Measurements from ENCODE around the gene RTN4R. TPM values are rescaled to one million over a fixed set of nuclear protein-coding genes. Genes with fewer than 3 reads are reported as not detected.

RTN4R gene
- total RNA-seq, 4 donors from 2014 or later: 1.8 to 2.2 TPM; not detected in 2

GRCh38 chr22:20222764-20223420, 45.2 kb downstream of the RTN4R start:
- H3K27ac ChIP-seq (replicated peaks in 1 of 4): no peak overlapping the region
- H3K27me3 ChIP-seq: no peaks in the 10 kb centered on the region
- no peaks in the 10 kb centered on the region for H3K9me3 ChIP-seq
- no peak for DNase-seq (ENCODE audit: extremely low spot score)
- peaks cover 6 to 22% (median 17%) of the 10 kb centered on the region in 4 donors for H3K4me1 ChIP-seq
- TF ChIP-seq POLR2A (IDR thresholded peaks at IDR 0.05; ENCODE audit: low read depth) (no peak), EP300 (IDR thresholded peaks at IDR 0.05) (no peak)
- 89% methylated on average over 3 of the region's 7 CpGs for WGBS
- no peaks in the 10 kb centered on the region for H3K36me3 ChIP-seq
- no peak overlapping the region for H3K4me3 ChIP-seq
- intact Hi-C loops (cut with DNase I): no loop called here

- intact Hi-C loops (cut with DNase I): no loop called here
- Histone ChIP-seq H3K27ac (replicated peaks in 1 of 4) (no peak overlapping the region), H3K9me3 (no peaks in the 10 kb centered on the region), H3K4me1 (peaks cover 6 to 22% (median 17%) of the 10 kb centered on the region in 4 donors), H3K4me3 (no peak overlapping the region), H3K36me3 (no peaks in the 10 kb centered on the region), H3K27me3 (no peaks in the 10 kb centered on the region)
- no peak for TF ChIP-seq POLR2AphosphoS5 (IDR thresholded peaks at IDR 0.05)
- no peak for TF ChIP-seq POLR2A (IDR thresholded peaks at IDR 0.05; ENCODE audit: low read depth)
- no peak for TF ChIP-seq CTCF (IDR thresholded peaks at IDR 0.05)
- no peak for TF ChIP-seq EP300 (IDR thresholded peaks at IDR 0.05)
- 61% methylated on average over 14 of the region's 17 CpGs for WGBS
- DNase-seq (ENCODE audit: extremely low spot score): no peak
Observed at GRCh38 chr22:20221421-20222340, 46.4 kb downstream of the RTN4R start.

- intact Hi-C loops (cut with DNase I): no loop called here
- H3K9me3 ChIP-seq: no peaks in the 10 kb centered on the region
- WGBS: 92% methylated on average over 13 of the region's 13 CpGs
- no peak overlapping the region for H3K4me3 ChIP-seq
- TF ChIP-seq POLR2A (IDR thresholded peaks at IDR 0.05; ENCODE audit: low read depth): no peak
- no peak for TF ChIP-seq CTCF (IDR thresholded peaks at IDR 0.05)
- no peak for TF ChIP-seq POLR2AphosphoS5 (IDR thresholded peaks at IDR 0.05)
- TF ChIP-seq EP300 (IDR thresholded peaks at IDR 0.05): no peak
- H3K27ac ChIP-seq (replicated peaks in 1 of 4): no peak overlapping the region
- H3K36me3 ChIP-seq: no peaks in the 10 kb centered on the region
- no peaks in the 10 kb centered on the region for H3K27me3 ChIP-seq
- DNase-seq (ENCODE audit: extremely low spot score): no peak
- peaks cover 6 to 22% (median 17%) of the 10 kb centered on the region in 4 donors for H3K4me1 ChIP-seq
Observed at GRCh38 chr22:20220629-20221026, 47.5 kb downstream of the RTN4R start.

- intact Hi-C loops (cut with DNase I): no loop called here
- Histone ChIP-seq H3K9me3 (no peaks in the 10 kb centered on the region), H3K27me3 (no peaks in the 10 kb centered on the region), H3K4me1 (peaks cover 6 to 22% (median 17%) of the 10 kb centered on the region in 4 donors), H3K4me3 (no peak overlapping the region), H3K27ac (replicated peaks in 1 of 4) (no peak overlapping the region), H3K36me3 (no peaks in the 10 kb centered on the region)
- DNase-seq (ENCODE audit: extremely low spot score): no peak
- 91% methylated on average over 4 of the region's 10 CpGs for WGBS
- TF ChIP-seq EP300 (IDR thresholded peaks at IDR 0.05) (no peak), POLR2A (IDR thresholded peaks at IDR 0.05; ENCODE audit: low read depth) (no peak), CTCF (IDR thresholded peaks at IDR 0.05) (no peak), POLR2AphosphoS5 (IDR thresholded peaks at IDR 0.05) (no peak)
Observed at GRCh38 chr22:20219667-20220628, 48.2 kb downstream of the RTN4R start.
